Stimulated activated CD4-positive, alpha-beta T cell treated with anti-CD3 and anti-CD28 coated beads, Interleukin-12 subunit alpha, Interleukin-12 subunit beta, amount 100 ng/mL, for 48 hours (primary cell): ENCODE data around the gene ARHGEF9.
"Not testable (repeated sequence)": the region's sequence is repeated elsewhere in the genome, so short reads cannot be mapped to it uniquely, and the experiment has no call there.

ENCODE experiments used
- DNase-seq, 3 donors: peaks; one replicate each; pipeline ENCODE4 v3.0.0-alpha.2; 2020; ENCODE audit warnings: low read depth in 2 of 3, low spot score in 1 of 3

ARHGEF9 gene

GRCh38 chrX:63784902-63785707, at the start of gene ARHGEF9:
Gene ARHGEF9 (minus strand): TSS chrX:63785214. CDS start chrX:63785145, 69 bp downstream.
- no peak for DNase-seq

GRCh38 chrX:63825446-63825845, 40.4 kb upstream of the ARHGEF9 start:
- DNase-seq: not testable (repeated sequence)

GRCh38 chrX:63818156-63818555, 33.1 kb upstream of the ARHGEF9 start:
- DNase-seq: no peak

- no peak for DNase-seq
These were observed 32.7 kb upstream of the ARHGEF9 start for GRCh38 chrX:63817696-63818095.

- no peak for DNase-seq
These were observed 27.8 kb upstream of the ARHGEF9 start for GRCh38 chrX:63812823-63813222.

GRCh38 chrX:63810746-63811145, 25.7 kb upstream of the ARHGEF9 start:
- DNase-seq: no peak

- DNase-seq: no peak
These were observed 24.2 kb upstream of the ARHGEF9 start for GRCh38 chrX:63809173-63809572.

- not testable (repeated sequence) for DNase-seq
These were observed 10.4 kb upstream of the ARHGEF9 start for GRCh38 chrX:63795406-63795805.

GRCh38 chrX:63785708-63786040, 660 bp upstream of the ARHGEF9 start:
- no peak for DNase-seq

- no peak for DNase-seq
These were observed 590 bp downstream of the ARHGEF9 start for GRCh38 chrX:63784346-63784901.

GRCh38 chrX:63782515-63782914, 2.5 kb downstream of the ARHGEF9 start:
- DNase-seq: no peak

- no peak for DNase-seq
These were observed 16.3 kb downstream of the ARHGEF9 start for GRCh38 chrX:63768760-63769159.

- DNase-seq: no peak
These were observed 19.3 kb downstream of the ARHGEF9 start for GRCh38 chrX:63765712-63766111.

- no peak for DNase-seq
These were observed 20.1 kb downstream of the ARHGEF9 start for GRCh38 chrX:63764946-63765345.

GRCh38 chrX:63761639-63762038, 23.4 kb downstream of the ARHGEF9 start:
- no peak for DNase-seq

- no peak for DNase-seq
These were observed 27.0 kb downstream of the ARHGEF9 start for GRCh38 chrX:63758011-63758410.

GRCh38 chrX:63755892-63756291, 29.1 kb downstream of the ARHGEF9 start:
- DNase-seq: no peak

- DNase-seq: peak; percentile 55 to 78 (median 77)
These were observed 30.0 kb downstream of the ARHGEF9 start for GRCh38 chrX:63754860-63755579.

GRCh38 chrX:63754136-63754859, 30.7 kb downstream of the ARHGEF9 start:
- DNase-seq: no peak

- DNase-seq: no peak
These were observed 33.5 kb downstream of the ARHGEF9 start for GRCh38 chrX:63751481-63751880.

- DNase-seq: no peak
These were observed 34.2 kb downstream of the ARHGEF9 start for GRCh38 chrX:63750811-63751210.

GRCh38 chrX:63747331-63747730, 37.7 kb downstream of the ARHGEF9 start:
- DNase-seq: no peak
